Bronchial epithelial cell (primary cell): ENCODE results near the gene PI4KB. TPM values are rescaled to one million over a fixed set of nuclear protein-coding genes. Genes with fewer than 3 reads are reported as not detected.
"Not testable (repeated sequence)": the region's sequence is repeated elsewhere in the genome, so short reads cannot be mapped to it uniquely, and the experiment has no call there.

Experiments used
- DNase-seq: peaks from one replicate; pipeline ENCODE4 v3.0.0-alpha.2; 2010; ENCODE audit warnings: low read depth
- FAIRE-seq: peaks from 2 replicates; lab custom pipeline; 2011; peaks lifted over from hg19 to GRCh38; lab: Jason Lieb, UNC
- H3K27me3 ChIP-seq: 2 replicates; pipeline ENCODE4 v1.5.1; 2011; ENCODE audit warnings: low read length; ENCODE audit not compliant: control insufficient read depth, insufficient read depth
- H3K36me3 ChIP-seq: 2 replicates; pipeline ENCODE4 v1.5.1; 2011; ENCODE audit warnings: low read length; ENCODE audit not compliant: control insufficient read depth, insufficient read depth
- H3K4me3 ChIP-seq: 2 replicates; pipeline ENCODE4 v1.5.1; 2011; ENCODE audit warnings: mild to moderate bottlenecking, low read depth, low read length, control low read depth
- CTCF ChIP-seq: IDR thresholded peaks from 2 replicates; pipeline ENCODE4 v1.5.1; 2011; ENCODE audit warnings: mild to moderate bottlenecking, moderate library complexity, low read length, control low read depth, inconsistent platforms; ENCODE audit not compliant: insufficient read depth, severe bottlenecking
- total RNA-seq: library from RNA; depleted of rRNA; stranded (reverse); fragments of >200 nt; gene quantifications from 2 replicates; pipeline ENCODE4 v1.2.1, GENCODE V29; 2014

The PI4KB gene
- total RNA-seq, 1 donor from 2014 or later: 20.8 TPM

- Histone ChIP-seq H3K36me3 (peaks cover 2% of the 10 kb centered on the region), H3K27me3 (peaks cover 4% of the 10 kb centered on the region), H3K4me3 (no peak overlapping the region)
- no peak for TF ChIP-seq CTCF
- no peak for DNase-seq
- FAIRE-seq: peak; percentile 40
Measured at GRCh38 chr1:151362308-151363155, 35.3 kb upstream of the PI4KB start.

- no peak for FAIRE-seq
- Histone ChIP-seq H3K4me3 (no peak overlapping the region), H3K36me3 (peaks cover 2% of the 10 kb centered on the region), H3K27me3 (peaks cover 4% of the 10 kb centered on the region)
- TF ChIP-seq CTCF: no peak
- DNase-seq: no peak
Measured at GRCh38 chr1:151361883-151362282, 34.7 kb upstream of the PI4KB start.

DNA sequence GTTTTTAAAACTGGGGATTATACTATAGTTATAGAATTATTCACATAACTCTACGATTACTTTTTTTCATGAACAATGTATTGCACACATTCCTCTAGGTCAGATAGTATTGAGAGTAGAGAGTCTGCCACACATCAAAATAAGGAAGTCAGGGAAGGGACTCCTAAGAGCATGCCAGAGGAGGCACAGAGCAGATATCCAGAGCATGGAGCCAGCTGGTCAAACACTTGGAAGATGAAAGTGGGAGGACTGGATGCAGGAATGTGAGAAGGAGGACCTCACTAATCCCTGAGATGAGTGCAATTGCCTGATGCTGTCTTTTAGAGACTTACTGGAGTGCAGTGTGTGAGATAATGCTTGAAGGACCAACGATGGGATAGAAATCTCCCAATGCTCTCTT is 29.5 kb upstream of the PI4KB start:
- no peaks in the 10 kb centered on the region for H3K27me3 ChIP-seq
- no peak overlapping the region for H3K4me3 ChIP-seq
- no peaks in the 10 kb centered on the region for H3K36me3 ChIP-seq
- no peak for TF ChIP-seq CTCF
- no peak for DNase-seq
- no peak for FAIRE-seq

GRCh38 chr1:151352021-151352718 is 25.0 kb upstream of the PI4KB start:
- no peaks in the 10 kb centered on the region for H3K27me3 ChIP-seq
- TF ChIP-seq CTCF: no peak
- H3K4me3 ChIP-seq: no peak overlapping the region
- peak; percentile 35 for DNase-seq
- FAIRE-seq: no peak
- no peaks in the 10 kb centered on the region for H3K36me3 ChIP-seq

DNA sequence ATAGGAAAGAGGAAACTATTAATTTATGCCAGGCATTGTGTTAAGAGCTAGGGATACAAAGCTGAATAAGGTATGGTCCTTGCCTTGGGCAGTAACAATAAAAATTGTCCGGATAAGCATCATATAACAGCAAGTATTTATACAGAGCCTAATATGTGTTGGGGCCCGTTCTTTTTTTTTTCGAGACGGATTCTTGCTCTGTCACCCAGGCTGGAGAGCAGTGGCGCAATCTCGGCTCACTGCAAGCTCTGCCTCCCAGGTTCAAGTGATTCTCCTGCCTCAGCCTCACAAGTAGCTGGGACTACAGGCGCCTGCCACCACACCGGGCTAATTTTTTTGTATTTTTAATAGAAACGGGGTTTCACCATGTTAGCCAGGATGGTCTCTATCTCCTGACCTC is 23.1 kb upstream of the PI4KB start:
- not testable (repeated sequence) for H3K4me3 ChIP-seq, H3K27me3 ChIP-seq, H3K36me3 ChIP-seq, FAIRE-seq, DNase-seq

DNA sequence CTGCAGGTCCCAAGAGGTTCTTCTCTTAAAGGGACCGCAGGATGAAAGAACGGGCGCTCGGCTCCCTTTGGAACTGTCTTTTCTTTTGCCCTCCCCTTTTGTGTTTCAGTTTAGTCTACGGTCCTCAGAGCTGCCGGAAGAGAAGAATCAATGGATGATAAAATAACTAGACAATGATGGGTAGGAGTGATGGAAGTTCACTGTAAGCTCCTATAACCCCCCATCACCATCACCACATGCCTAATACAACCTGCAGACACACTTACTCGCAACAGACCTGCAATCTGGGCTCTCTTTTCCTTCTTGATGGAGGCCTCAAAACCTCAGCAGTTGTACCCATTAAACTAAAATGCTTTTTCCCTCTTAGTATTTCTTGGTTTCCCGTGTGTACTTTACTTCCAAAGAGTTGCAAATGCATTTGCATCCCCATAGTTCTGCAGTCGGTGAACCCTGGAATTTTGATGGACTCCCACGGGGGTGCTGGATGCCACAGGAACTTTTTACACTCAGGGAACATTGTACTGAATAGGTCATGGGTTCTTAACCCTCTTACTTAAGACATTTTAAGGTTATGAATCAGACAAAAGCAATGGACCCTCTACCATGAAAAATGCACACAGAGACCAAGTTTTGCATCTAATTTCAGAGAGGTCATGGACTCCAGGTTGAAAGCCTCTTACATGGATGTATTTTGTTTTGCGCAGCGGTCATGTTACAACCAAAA is 20.5 kb upstream of the PI4KB start:
- peak overlapping the region; percentile 29 for H3K4me3 ChIP-seq
- FAIRE-seq: no peak

More for the DNA sequence above, 20.5 kb upstream of the PI4KB start:
- Histone ChIP-seq H3K27me3 (no peaks in the 10 kb centered on the region), H3K36me3 (peaks cover 17% of the 10 kb centered on the region)
- no peak for DNase-seq
- TF ChIP-seq CTCF: no peak
